GM18505 (cell line): ENCODE data around the gene ROBO2.

Experiments used
- ATAC-seq: cut with Tn5 transposase; IDR thresholded peaks from one replicate; pipeline ENCODE4 v1.9.1; 2021; ENCODE audit not compliant: unreplicated experiment
- POLR2A ChIP-seq: IDR thresholded peaks from 4 replicates; pipeline ENCODE4 v1.6.1; 2011; ENCODE audit warnings: borderline replicate concordance; ENCODE audit not compliant: insufficient read depth, insufficient read length; ENCODE audit errors: extremely low read depth

ROBO2 gene

GRCh38 chr3:77071364-77071763, 31.5 kb downstream of the ROBO2 start:
- ATAC-seq, result no peak
- no peak for TF ChIP-seq POLR2A

- TF ChIP-seq POLR2A, result no peak
Observed at GRCh38 chr3:77071809-77072208, 31.9 kb downstream of the ROBO2 start.

GRCh38 chr3:77072232-77072631, 32.3 kb downstream of the ROBO2 start:
- no peak for ATAC-seq
- no peak for TF ChIP-seq POLR2A

More at GRCh38 chr3:77071809-77072208, 31.9 kb downstream of the ROBO2 start:
- no peak for ATAC-seq

DNA sequence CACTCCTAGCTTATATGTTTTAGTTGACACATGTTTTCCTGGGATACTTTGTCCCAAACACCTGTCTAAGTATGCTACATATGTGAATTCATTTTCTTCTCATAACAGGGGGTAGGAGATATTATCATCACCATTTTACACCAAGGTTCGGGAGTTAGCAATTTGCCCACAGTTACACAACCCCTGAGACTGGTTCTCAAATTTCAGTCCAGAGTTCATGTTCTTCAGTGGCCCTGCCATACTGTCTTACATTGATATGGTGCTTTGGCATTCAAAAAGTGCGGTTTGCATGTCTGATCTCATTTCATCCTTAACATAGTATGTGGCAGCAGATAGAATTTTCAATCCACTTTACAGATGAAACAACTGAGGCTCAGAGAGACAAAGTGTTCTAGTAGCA, 38.4 kb downstream of the ROBO2 start:
- ATAC-seq, result no peak
- TF ChIP-seq POLR2A, result no peak

GRCh38 chr3:77079988-77080610, 40.2 kb downstream of the ROBO2 start:
- ATAC-seq, result no peak
- no peak for TF ChIP-seq POLR2A

DNA sequence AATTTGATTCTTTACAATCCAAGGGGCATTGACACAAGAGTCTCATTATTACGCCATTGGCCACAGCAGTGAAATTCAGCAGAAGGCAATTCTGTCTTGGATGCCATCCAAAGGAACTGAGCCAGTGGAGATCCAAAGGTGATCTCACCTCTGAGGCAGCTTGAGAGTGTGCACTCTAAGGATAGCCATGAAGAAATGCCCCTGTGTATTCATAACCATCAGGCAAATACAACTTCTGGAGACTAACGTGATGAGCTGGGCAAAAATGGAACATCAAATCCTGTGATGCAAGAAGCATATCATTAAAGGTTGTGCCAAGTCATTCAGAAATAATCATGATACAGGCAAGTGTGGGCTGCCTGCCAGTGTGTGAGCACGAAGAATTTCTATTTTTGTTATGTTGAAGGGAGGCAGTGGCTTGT, 41.4 kb downstream of the ROBO2 start:
- no peak for TF ChIP-seq POLR2A
- ATAC-seq, result no peak

GRCh38 chr3:77084511-77084910, 44.6 kb downstream of the ROBO2 start:
- TF ChIP-seq POLR2A, result no peak

GRCh38 chr3:77086408-77086807, 46.5 kb downstream of the ROBO2 start:
- TF ChIP-seq POLR2A, result no peak
- ATAC-seq, result no peak

More at GRCh38 chr3:77084511-77084910, 44.6 kb downstream of the ROBO2 start:
- no peak for ATAC-seq

- ATAC-seq, result no peak
- TF ChIP-seq POLR2A, result no peak
Observed at GRCh38 chr3:77091809-77092208, 51.9 kb downstream of the ROBO2 start.

GRCh38 chr3:77093101-77093500, 53.2 kb downstream of the ROBO2 start:
- ATAC-seq, result no peak
- no peak for TF ChIP-seq POLR2A

- no peak for TF ChIP-seq POLR2A
- ATAC-seq, result no peak
Observed at GRCh38 chr3:77096145-77096544, 56.2 kb downstream of the ROBO2 start.

DNA sequence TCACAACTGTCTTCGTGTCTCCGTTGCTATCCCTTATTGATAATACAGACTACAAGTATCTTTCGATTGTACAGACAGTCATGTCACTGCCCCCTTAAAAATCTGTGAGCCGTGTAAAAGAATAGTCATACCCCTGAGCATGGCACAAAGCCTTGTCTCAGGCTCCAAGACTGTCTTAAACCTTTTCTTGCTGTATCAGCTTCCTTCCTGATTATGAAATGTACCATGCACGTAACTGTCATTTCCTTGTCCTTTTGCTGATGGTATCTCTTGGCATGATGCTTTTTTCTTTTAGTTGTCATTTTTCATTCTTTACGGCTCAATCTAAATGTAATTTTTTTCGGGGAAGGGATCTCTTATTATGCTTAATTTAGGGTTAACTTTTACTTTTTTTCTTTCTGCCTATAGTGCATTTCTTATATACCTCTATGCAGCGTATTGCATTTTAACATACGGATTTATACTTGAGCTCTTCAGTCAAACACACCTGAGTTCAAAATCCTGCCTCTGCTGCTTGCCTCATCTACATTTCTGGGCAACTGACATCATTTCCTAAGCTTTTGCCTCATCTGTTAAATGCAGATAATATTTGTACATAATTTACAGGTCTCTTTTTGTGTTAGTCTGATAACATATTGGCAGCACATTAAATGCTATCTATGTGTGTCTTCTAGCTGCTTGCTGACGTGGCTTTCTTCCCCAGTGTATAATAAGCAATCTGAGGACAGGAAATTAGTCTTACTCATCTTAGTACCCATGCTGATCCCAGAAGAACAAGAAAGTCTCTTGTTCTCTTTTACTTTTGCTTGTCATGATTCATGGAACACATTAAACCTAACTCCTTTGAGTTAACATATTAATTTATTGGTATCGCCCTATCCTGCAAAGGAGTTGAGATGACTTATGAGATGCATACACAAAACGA, 57.3 kb downstream of the ROBO2 start:
- no peak for ATAC-seq
- TF ChIP-seq POLR2A, result no peak

GRCh38 chr3:77102951-77103769, 63.3 kb downstream of the ROBO2 start:
- no peak for ATAC-seq
- TF ChIP-seq POLR2A, result no peak
